HepG2 (cell line): ENCODE data around the gene TLR9. TPM values are rescaled to one million over a fixed set of nuclear protein-coding genes. Genes with fewer than 3 reads are reported as not detected.

Experiments used
- AGO1 ChIP-seq: fragments of 200-400 bp; formaldehyde crosslinking; IDR thresholded peaks from 2 replicates; pipeline ENCODE4 v1.6.1; 2017; ENCODE audit warnings: mild to moderate bottlenecking, low read depth, low read length, moderate library complexity; ENCODE audit not compliant: poor library complexity, severe bottlenecking
- AGO2 ChIP-seq: fragments of 200-400 bp; formaldehyde crosslinking; optimal IDR thresholded peaks from 2 replicates; pipeline ENCODE3; 2017; ENCODE audit warnings: mild to moderate bottlenecking, low read depth, low read length, moderate library complexity
- ATF3 ChIP-seq: sonication (generic); formaldehyde crosslinking; IDR thresholded peaks from 2 replicates; pipeline ENCODE4 v1.4.0; 2020; ENCODE audit warnings: missing genetic modification reagents
- HNF1A ChIP-seq, 2 experiments: sonication (generic) in 1 of 2; formaldehyde crosslinking in 1 of 2; IDR thresholded peaks; 2 replicates each; pipeline versions ENCODE4 v1.4.0 to v1.6.1; 2016 to 2020; ENCODE audit warnings: borderline replicate concordance in 1 of 2, low read depth in 1 of 2, mild to moderate bottlenecking in 1 of 2, missing genetic modification reagents in 1 of 2
- NFYB ChIP-seq: sonication (generic); formaldehyde crosslinking; IDR thresholded peaks from 2 replicates; pipeline ENCODE4 v1.4.0; 2020; ENCODE audit warnings: missing genetic modification reagents
- PHF20 ChIP-seq: sonication (generic); formaldehyde crosslinking; IDR thresholded peaks from 2 replicates; pipeline ENCODE4 v1.5.0; 2020; ENCODE audit warnings: mild to moderate bottlenecking, missing genetic modification reagents
- SIX1 ChIP-seq: sonication (generic); formaldehyde crosslinking; IDR thresholded peaks from 2 replicates; pipeline ENCODE4 v1.4.0; 2020; ENCODE audit warnings: missing genetic modification reagents, borderline replicate concordance
- SOX5 ChIP-seq: IDR thresholded peaks from 2 replicates; pipeline ENCODE4 v1.6.1; 2016; ENCODE audit warnings: borderline replicate concordance
- TBX2 ChIP-seq: sonication (generic); formaldehyde crosslinking; IDR thresholded peaks from 2 replicates; pipeline ENCODE4 v1.5.0; 2020; ENCODE audit warnings: missing genetic modification reagents, mild to moderate bottlenecking, borderline replicate concordance
- ZGPAT ChIP-seq: IDR thresholded peaks from 2 replicates; pipeline ENCODE4 v1.6.1; 2016; ENCODE audit warnings: mild to moderate bottlenecking
- ZNF570 ChIP-seq: sonication (generic); formaldehyde crosslinking; IDR thresholded peaks from 2 replicates; pipeline ENCODE4 v1.4.0; 2020; ENCODE audit warnings: mild to moderate bottlenecking, missing genetic modification reagents, borderline replicate concordance
- polyA plus RNA-seq, 8 experiments: library from polyadenylated mRNA; depleted of rRNA in 3 of 8; stranded (reverse) in 7 of 8; unstranded in 1 of 8; fragments of >200 nt; fragmentation: Illumina TruSeq in 4 of 8; extraction: Trizol in 4 of 8; gene quantifications; 2 replicates each; pipeline versions ENCODE4 v1.2.1 to v1.2.3, GENCODE V29; 2011 to 2016; ENCODE audit warnings: low read depth in 4 of 8, missing spikeins in 1 of 8, mixed read lengths in 1 of 8; ENCODE audit not compliant: insufficient read depth in 1 of 8
- total RNA-seq, 5 experiments: library from RNA; depleted of rRNA; stranded (reverse); fragments of >200 nt; fragmentation: Illumina TruSeq; extraction: Trizol; gene quantifications; 2 replicates each; pipeline ENCODE4 v1.2.3, GENCODE V29; 2016; ENCODE audit warnings: low read depth in 1 of 5
- TF ChIP-seq, protein P1 (sequence below): IDR thresholded peaks from 2 replicates; pipeline ENCODE4 v1.6.1; 2016; ENCODE audit warnings: missing compliant biosample characterization, missing genetic modification reagents, borderline replicate concordance
- TF ChIP-seq, protein P2 (sequence below): sonication (generic); formaldehyde crosslinking; IDR thresholded peaks from 2 replicates; pipeline ENCODE4 v1.9.0; 2022; ENCODE audit warnings: missing genetic modification reagents, mild to moderate bottlenecking, borderline replicate concordance
- TF ChIP-seq, protein P3 (sequence below): sonication (generic); formaldehyde crosslinking; IDR thresholded peaks from 2 replicates; pipeline ENCODE4 v1.8.1; 2022; ENCODE audit warnings: low read depth, mild to moderate bottlenecking, missing genetic modification reagents

The TLR9 gene
- total and polyA plus RNA-seq, 2 of the 13 experiments (the other 11 are each of a cell fraction or from before 2014, with no cell fraction given), result not detected

GRCh38 chr3:52197842-52198625, 27.4 kb downstream of the TLR9 start, which contains the start of gene ALAS1 (continued):
- peak; percentile 78; the same call in 1 of the 2 replicates for TF ChIP-seq ZGPAT (CRISPR knock-in tag)
- TF ChIP-seq SOX5 (CRISPR knock-in tag), result no peak
- TF ChIP-seq ATF3 (CRISPR knock-in tag), result no peak
- no peak for TF ChIP-seq SIX1 (CRISPR knock-in tag)
- TF ChIP-seq, protein P1, sequence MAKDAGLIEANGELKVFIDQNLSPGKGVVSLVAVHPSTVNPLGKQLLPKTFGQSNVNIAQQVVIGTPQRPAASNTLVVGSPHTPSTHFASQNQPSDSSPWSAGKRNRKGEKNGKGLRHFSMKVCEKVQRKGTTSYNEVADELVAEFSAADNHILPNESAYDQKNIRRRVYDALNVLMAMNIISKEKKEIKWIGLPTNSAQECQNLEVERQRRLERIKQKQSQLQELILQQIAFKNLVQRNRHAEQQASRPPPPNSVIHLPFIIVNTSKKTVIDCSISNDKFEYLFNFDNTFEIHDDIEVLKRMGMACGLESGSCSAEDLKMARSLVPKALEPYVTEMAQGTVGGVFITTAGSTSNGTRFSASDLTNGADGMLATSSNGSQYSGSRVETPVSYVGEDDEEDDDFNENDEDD, result 0 out of 2 replicates have a peak, but pooled peaks have one; percentile 22
- TF ChIP-seq NFYB, result peak; percentile 16; the same call in 1 of the 2 replicates
- TF ChIP-seq, protein P2, sequence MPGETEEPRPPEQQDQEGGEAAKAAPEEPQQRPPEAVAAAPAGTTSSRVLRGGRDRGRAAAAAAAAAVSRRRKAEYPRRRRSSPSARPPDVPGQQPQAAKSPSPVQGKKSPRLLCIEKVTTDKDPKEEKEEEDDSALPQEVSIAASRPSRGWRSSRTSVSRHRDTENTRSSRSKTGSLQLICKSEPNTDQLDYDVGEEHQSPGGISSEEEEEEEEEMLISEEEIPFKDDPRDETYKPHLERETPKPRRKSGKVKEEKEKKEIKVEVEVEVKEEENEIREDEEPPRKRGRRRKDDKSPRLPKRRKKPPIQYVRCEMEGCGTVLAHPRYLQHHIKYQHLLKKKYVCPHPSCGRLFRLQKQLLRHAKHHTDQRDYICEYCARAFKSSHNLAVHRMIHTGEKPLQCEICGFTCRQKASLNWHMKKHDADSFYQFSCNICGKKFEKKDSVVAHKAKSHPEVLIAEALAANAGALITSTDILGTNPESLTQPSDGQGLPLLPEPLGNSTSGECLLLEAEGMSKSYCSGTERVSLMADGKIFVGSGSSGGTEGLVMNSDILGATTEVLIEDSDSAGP, result peak; percentile 89
- TF ChIP-seq ZNF570 (CRISPR knock-in tag), result 0 out of 2 replicates have a peak, but pooled peaks have one; percentile 67
- no peak for TF ChIP-seq AGO1
- TF ChIP-seq AGO2, result no peak
- TF ChIP-seq PHF20 (CRISPR knock-in tag), result peak; percentile 59; the same call in 1 of the 2 replicates
- peak; percentile 61 for TF ChIP-seq TBX2 (CRISPR knock-in tag)
- no peak for TF ChIP-seq HNF1A (IDR thresholded peaks at IDR 0.05; ENCODE audit: low read depth)
- TF ChIP-seq HNF1A (CRISPR knock-in tag; IDR thresholded peaks at IDR 0.05; ENCODE audit: borderline replicate concordance), result peak; percentile 64; the same call in 1 of the 2 replicates
- TF ChIP-seq, protein P3, sequence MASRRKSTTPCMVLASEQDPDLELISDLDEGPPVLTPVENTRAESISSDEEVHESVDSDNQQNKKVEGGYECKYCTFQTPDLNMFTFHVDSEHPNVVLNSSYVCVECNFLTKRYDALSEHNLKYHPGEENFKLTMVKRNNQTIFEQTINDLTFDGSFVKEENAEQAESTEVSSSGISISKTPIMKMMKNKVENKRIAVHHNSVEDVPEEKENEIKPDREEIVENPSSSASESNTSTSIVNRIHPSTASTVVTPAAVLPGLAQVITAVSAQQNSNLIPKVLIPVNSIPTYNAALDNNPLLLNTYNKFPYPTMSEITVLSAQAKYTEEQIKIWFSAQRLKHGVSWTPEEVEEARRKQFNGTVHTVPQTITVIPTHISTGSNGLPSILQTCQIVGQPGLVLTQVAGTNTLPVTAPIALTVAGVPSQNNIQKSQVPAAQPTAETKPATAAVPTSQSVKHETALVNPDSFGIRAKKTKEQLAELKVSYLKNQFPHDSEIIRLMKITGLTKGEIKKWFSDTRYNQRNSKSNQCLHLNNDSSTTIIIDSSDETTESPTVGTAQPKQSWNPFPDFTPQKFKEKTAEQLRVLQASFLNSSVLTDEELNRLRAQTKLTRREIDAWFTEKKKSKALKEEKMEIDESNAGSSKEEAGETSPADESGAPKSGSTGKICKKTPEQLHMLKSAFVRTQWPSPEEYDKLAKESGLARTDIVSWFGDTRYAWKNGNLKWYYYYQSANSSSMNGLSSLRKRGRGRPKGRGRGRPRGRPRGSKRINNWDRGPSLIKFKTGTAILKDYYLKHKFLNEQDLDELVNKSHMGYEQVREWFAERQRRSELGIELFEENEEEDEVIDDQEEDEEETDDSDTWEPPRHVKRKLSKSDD (CRISPR knock-in tag), result no peak
